ENCODE results near the gene SSU72.

The SSU72 gene

DNA sequence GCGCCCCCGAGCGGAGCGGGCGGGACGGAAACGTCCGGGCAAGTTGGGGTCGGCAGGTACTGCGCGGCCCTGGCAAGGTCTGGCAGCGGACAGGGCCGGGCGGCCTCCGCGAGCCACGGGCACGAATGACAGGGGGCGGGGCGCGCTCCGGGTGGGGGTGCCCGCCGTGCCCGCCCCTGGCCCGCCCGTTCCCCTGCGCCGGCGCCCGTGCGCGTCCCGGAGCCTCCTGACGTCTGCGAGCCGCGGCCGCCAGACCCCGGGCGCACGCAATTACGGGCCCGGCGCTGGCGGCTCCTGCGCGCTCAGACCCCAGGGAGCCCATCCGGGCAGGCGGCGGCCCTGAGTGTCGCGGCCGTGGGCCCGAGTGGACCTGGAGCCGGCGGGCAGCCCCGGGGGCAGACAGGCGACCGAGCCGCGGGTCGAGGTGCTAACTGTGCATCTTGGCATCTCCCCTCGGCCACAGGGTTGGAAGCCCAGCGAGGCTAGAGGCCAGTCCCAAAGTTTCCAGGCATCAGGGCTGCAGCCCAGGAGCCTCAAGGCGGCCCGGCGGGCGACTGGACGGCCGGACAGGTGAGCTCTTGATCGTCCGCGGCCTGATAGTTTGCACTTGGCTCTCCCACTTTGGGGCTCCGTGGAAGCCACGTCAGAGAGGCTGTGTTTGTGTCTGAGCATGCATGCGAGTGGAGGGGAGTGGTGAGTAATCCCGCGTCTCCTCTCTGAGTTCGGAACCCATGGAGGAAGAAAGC is 41.6 kb upstream of the SSU72 start:
- TF ChIP-seq GATA3 (IDR thresholded peaks at IDR 0.05; ENCODE audit: low read depth, low read length) (no peak), GATA2 (IDR thresholded peaks at IDR 0.05; ENCODE audit: low read depth, low read length) (no peak)

DNA sequence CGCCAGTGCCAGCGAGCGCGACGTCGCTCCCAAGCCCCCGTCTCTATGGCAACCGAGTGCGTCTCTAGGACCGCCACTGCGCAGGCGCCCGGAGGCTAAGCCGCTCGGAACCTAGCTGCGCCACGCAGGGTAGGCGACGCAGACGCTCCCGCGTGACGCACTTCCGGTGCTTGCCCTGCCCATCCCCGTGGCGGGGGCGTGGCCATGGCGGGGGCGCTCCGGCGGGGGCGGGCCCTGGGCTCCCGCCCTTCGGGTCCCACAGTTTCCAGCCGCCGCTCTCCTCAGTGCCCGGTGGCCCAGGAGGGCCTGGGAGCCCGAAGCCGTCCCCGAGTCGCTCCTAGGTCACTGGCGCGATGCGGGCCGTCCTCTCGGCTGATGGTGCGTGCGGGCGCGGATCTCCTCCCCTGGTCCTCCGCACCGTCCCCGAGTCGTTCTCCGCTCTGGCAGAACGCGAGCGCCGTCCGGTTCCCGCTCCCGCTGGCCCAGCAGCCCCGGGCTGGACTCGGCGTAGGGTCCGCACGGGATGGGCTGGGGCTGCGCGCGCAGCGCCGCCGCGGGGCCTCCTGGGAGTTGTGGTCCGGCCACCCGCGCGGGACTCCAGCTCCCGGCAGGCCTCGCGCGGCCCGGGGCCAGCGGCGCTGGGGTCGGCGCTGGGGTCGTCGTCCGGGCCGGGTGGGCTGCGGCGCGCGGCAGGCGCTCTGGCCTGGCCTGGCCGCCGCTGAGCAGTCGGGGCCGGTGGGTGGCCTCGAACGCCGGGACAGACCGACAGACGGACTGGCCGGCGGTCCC is 40.8 kb upstream of the SSU72 start, which contains the start of gene MIB2:
MIB2 (plus strand) TSS at position 245 of the 789 bp plus-strand sequence. CDS start 7,953 bp downstream, outside the sequence.
- TF ChIP-seq GATA2 (IDR thresholded peaks at IDR 0.05; ENCODE audit: low read depth, low read length) = no peak
- no peak for TF ChIP-seq GATA3 (IDR thresholded peaks at IDR 0.05; ENCODE audit: low read depth, low read length)

DNA sequence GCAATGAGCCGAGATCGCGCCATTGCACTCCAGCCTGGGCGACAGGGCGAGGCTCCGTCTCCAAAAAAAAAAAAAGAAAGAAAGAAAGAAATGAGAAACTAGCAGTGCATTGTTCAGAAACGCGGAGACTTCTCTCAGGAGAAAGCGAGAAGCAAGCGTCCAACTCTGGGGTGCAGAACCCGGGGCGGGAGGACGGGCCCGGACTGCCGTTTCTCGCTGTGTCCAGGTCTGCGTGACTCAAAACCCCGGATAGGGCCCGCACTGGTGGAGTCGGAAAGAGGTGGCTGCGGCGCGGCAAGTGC is 40.2 kb upstream of the SSU72 start:
- TF ChIP-seq GATA3 (IDR thresholded peaks at IDR 0.05; ENCODE audit: low read depth, low read length) (no peak), GATA2 (IDR thresholded peaks at IDR 0.05; ENCODE audit: low read depth, low read length) (no peak)

DNA sequence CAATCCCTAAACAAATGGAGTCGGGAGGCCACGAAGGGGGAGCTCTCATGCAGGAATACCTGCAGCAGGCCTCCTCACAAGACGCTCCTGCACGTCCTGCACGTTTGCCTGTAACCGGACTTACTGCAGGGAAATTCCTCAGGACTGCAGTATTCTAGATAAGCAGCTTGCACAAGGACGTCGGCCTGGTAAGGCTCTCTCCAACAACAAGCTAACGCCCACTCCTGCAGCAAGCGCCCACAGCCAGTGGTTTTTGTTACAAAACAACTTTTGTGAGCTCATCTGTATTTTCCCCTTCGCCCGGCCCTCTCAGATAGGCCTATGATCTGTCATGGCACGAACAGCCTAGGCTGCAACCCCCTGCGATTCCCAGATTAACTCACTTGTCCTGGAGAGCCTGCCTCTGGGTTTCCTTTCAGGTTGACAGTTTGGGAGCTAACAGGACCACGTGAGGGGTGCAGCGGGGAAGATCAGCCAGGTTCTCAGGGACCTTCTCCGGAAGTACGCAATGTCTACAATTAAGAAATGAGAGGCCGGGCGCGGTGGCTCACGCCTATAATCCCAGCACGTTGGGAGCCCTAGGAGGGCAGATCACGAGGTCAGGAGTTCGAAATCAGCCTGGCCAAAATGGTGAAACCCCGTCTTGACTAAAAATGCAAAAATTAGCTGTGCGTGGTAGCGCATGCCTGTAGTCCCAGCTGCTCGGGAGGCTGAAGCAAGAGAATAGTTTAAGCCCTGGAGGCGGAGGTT is 39.7 kb upstream of the SSU72 start:
- TF ChIP-seq GATA2 (IDR thresholded peaks at IDR 0.05; ENCODE audit: low read depth, low read length) (no peak), GATA3 (IDR thresholded peaks at IDR 0.05; ENCODE audit: low read depth, low read length) (no peak)

DNA sequence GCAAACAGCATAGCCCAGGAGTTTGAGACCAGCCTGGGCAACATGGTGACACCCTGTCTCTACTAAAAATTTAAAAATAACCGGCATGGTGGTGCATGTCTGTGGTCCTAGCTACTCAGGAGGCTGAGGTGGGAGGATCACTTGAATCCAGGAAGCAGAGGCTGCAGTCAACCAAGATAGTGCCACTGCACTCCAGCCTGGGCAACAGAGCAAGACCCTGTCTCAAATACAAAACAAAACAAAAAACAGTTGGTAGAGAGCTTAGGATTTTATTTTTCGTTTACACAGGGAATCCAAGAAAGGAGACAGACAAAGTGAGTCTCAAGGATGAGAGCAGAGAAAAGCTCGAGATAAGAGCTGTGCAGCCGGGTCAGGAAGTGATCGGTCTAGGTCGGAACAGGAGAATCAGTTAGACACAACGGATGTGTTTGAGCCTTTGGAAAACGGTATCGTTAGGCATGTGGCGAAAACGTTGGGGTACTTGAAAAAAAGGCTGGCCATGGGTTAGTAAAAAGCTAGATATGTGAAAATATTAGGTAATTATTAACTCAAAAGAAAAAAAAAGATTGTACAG is 38.9 kb upstream of the SSU72 start:
- TF ChIP-seq GATA2 (IDR thresholded peaks at IDR 0.05; ENCODE audit: low read depth, low read length) (no peak), GATA3 (IDR thresholded peaks at IDR 0.05; ENCODE audit: low read depth, low read length) (no peak)

DNA sequence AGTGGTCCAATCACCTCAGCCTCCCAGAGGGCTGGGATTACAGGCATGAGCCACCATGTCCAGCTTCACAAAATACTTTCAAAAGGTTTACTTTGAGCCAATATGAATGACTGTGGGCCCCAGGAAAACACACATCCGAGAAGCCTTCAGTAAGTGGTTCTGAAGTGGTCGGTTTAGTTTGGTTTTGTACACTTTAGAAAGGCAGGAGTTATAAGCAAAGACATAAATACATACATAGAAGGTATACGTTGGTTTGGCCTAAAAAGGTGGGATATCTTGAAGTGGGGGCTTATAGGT is 37.4 kb upstream of the SSU72 start:
- TF ChIP-seq GATA3 (IDR thresholded peaks at IDR 0.05; ENCODE audit: low read depth, low read length) (no peak), GATA2 (IDR thresholded peaks at IDR 0.05; ENCODE audit: low read depth, low read length) (no peak)

DNA sequence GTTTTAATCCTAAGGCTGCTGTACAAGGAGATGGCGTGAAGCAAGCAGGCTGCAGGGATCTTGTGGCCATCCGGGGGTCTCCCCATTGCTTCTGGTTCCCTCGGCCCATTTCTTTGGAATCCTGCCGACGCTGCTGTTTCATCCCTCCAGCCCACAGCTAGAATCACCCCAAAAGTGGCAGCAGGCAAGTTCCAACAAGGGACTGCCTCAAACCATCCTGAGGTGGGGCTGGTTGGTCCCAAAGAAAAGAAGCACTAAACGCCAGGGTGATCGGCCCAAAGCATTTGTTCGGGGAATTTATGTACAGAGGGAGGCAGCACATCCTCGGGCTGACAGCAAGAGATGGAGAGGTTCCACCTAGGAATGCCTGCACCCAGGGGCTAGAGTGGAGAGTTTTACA is 36.1 kb upstream of the SSU72 start:
- no peak for TF ChIP-seq GATA3 (IDR thresholded peaks at IDR 0.05; ENCODE audit: low read depth, low read length)
- no peak for TF ChIP-seq GATA2 (IDR thresholded peaks at IDR 0.05; ENCODE audit: low read depth, low read length)

DNA sequence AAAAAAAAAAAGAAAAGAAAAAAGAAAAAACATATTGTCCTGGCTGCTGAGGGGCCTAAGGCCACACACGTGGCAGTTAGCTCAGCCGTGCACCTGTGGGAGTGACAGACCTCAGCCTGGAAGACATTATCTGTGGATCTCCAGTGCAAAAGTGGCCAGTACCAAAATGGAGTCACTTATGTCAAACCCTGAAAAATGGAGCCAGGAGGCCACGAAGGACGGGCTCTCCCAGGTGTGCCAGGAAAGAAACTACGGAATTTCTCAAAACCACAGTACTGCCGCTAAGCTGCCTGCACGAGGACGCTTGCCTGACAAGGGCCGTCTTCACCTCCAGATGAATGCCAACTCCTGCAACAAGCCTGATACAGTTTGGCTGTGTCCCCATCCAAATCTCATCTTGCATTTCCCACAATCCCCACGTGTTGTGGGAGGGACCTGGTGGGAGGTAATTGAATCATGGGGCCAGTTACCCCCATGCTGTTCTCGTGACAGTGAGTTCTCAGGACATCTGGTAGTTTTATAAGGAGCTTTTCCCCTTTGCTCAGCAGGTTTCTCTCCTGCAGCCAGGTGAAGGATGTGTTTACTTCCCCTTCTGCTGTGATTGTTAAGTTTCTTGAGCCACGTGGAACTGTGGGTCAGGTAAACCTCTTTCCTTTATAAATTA is 35.3 kb upstream of the SSU72 start:
- no peak for TF ChIP-seq GATA3 (IDR thresholded peaks at IDR 0.05; ENCODE audit: low read depth, low read length)
- no peak for TF ChIP-seq GATA2 (IDR thresholded peaks at IDR 0.05; ENCODE audit: low read depth, low read length)

DNA sequence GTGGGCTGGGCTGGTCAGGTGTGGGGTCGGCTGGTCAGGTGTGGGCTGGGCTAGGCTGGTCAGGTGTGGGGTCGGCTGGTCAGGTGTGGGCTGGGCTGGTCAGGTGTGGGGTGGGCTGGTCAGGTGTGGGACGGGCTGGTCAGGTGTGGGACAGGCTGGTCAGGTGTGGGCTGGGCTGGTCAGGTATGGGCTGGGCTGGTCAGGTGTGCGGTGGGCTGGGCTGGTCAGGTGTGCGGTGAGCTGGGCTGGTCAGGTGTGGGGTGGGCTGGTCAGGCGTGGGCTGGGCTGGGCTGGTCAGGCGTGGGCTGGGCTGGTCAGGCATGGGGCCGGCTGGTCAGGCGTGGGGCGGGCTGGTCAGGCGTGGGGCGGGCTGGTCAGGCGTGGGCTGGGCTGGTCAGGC is 31.6 kb upstream of the SSU72 start:
- no peak for TF ChIP-seq GATA3 (IDR thresholded peaks at IDR 0.05; ENCODE audit: low read depth, low read length)
- TF ChIP-seq GATA2 (IDR thresholded peaks at IDR 0.05; ENCODE audit: low read depth, low read length) = no peak

DNA sequence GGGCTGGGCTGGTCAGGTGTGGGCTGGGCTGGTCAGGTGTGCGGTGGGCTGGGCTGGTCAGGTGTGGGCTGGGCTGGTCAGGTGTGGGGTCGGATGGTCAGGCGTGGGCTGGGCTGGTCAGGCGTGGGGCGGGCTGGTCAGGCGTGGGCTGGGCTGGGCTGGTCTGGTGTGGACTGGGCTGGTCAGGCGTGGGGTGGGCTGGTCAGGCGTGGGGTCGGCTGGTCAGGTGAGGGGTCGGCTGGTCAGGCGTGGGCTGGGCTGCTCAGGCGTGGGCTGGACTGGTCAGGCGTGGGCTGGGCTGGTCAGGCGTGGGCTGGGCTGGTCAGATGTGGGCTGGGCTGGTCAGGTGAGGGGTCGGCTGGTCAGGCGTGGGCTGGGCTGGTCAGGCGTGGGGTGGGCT is 31.1 kb upstream of the SSU72 start:
- TF ChIP-seq GATA2 (IDR thresholded peaks at IDR 0.05; ENCODE audit: low read depth, low read length) (no peak), GATA3 (IDR thresholded peaks at IDR 0.05; ENCODE audit: low read depth, low read length) (no peak)

DNA sequence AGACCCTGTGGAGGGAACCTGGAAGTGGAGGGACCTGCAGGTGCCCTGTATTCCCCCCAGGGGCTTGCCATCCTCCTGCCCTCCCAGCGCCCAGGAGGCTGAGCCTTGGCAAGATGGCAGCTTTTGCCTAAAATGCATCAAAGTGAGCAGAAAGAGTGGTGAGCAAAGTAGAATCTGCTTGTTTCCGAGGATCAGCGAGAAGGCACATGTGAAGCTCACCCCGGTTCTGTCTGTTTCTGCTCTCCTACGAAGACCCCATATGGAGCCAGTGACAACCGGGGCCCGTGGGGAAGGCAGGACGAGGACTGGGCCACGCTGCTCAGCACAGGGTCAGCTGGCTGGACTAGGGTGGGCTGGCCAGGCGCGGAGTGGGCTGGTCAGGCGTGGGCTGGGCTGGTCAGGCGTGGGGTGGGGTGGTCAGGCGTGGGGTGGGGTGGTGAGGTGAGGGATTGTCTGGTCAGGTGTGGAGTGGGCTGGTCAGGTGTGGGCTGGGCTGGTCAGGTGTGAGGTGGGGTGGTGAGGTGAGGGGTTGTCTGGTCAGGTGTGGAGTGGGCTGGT is 30.4 kb upstream of the SSU72 start:
- TF ChIP-seq GATA3 (IDR thresholded peaks at IDR 0.05; ENCODE audit: low read depth, low read length) (no peak), GATA2 (IDR thresholded peaks at IDR 0.05; ENCODE audit: low read depth, low read length) (no peak)

DNA sequence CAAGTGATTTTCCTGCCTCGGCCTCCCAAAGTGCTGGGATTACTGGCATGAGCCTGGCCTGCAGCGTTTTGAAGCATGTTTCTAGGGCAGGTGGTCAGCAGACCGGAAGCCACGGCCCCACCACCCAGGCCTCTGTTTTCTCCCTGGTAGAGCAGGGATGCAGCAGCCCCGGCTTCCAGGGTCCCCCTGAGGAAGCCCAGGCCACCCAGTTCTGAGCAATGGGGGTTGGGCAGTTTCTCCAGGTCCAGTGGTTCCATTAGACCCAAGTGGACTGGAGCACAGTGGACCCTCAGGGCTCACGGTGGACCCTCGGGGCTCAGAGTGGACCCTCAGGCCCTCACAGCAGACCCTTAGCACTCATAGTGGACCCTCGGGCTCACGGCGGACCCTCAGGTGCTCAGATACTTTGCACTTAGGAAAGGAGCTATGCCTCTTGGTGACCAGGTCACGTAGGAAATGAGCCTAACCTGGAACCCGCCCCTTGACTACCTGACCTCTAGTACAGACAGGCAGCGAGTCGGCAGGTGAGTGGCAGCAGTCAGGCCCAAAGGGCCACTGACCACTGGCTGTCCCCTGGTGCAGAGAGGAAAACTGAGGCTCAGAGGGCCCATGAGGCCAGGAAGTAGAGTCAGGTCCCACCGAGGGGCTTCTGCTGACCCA is 29.8 kb upstream of the SSU72 start:
- no peak for TF ChIP-seq GATA3 (IDR thresholded peaks at IDR 0.05; ENCODE audit: low read depth, low read length)
- TF ChIP-seq GATA2 (IDR thresholded peaks at IDR 0.05; ENCODE audit: low read depth, low read length) = no peak

Data from SH-SY5Y (cell line).